ENCODE measurements around the gene GJD3.

DNA sequence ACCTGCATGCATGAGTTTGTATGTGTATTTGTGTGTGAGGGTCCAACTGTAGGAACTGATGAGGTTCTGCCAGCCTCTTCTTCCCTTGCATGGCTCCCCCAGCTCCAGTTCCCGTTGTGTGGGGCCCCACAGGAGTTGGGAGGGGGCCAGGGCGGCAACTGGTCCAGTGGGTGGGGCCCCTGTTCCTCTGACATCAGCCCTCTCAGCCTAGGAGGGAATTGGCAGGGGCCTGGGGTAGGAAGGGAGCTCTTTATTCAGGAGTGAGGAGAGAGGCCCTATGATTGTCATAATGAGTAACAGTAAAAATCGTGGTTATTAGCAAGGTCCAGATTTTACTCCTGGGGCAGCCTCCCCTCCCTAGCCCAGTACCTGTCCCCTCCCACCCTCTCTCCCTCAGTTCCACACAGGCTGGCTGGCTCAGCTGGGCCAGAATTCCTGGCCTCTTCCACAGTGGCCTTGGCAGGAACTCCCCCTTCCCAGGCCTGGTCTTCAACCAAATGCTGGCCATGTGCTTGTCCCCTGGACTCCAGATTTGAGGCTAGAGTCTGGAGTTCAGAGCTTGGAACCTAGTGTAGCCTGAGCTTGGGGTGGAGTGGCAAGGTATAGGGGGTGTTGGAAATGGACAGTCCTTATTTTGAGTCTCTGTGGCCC, 36.7 kb downstream of the GJD3 start:
- TF ChIP-seq CTCF (conservative IDR thresholded peaks at IDR 0.05; ENCODE audit: low read depth in 2 of 2) (no peak), EZH2phosphoT487 (IDR thresholded peaks at IDR 0.05; ENCODE audit: unreplicated experiment) (no peak), EZH2 (IDR thresholded peaks at IDR 0.05; ENCODE audit: low read depth, unreplicated experiment) (no peak), JUNB (IDR thresholded peaks at IDR 0.05; ENCODE audit: unreplicated experiment) (no peak)

Measured in GM23338 (cell line).